GM18505 (cell line): ENCODE data around the gene KIAA1671.

Experiments used
- ATAC-seq: cut with Tn5 transposase; IDR thresholded peaks from one replicate; pipeline ENCODE4 v1.9.1; 2021; ENCODE audit not compliant: unreplicated experiment
- POLR2A ChIP-seq: IDR thresholded peaks from 4 replicates; pipeline ENCODE4 v1.6.1; 2011; ENCODE audit warnings: borderline replicate concordance; ENCODE audit not compliant: insufficient read depth, insufficient read length; ENCODE audit errors: extremely low read depth

The KIAA1671 gene

DNA sequence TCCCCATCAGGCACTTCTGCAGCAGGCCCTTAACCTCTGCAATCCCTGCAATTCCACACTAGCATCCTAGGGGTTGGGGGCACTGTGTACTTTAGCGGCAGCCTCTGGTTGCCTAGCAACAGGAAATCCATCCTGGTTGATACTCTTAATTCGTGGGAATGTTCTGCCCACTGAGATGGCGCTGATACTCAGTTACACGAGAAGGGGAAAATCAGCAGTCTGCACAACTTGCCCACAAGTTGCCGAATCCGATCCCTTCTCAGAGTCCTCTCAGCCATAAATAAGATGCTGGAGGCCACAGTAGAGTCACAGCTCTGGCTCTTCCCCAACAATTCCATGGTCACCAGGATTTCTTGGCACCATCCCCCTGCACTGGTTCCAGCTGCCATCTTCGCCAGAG, 189.6 kb downstream of the KIAA1671 start:
- no peak for ATAC-seq
- TF ChIP-seq POLR2A, result no peak

DNA sequence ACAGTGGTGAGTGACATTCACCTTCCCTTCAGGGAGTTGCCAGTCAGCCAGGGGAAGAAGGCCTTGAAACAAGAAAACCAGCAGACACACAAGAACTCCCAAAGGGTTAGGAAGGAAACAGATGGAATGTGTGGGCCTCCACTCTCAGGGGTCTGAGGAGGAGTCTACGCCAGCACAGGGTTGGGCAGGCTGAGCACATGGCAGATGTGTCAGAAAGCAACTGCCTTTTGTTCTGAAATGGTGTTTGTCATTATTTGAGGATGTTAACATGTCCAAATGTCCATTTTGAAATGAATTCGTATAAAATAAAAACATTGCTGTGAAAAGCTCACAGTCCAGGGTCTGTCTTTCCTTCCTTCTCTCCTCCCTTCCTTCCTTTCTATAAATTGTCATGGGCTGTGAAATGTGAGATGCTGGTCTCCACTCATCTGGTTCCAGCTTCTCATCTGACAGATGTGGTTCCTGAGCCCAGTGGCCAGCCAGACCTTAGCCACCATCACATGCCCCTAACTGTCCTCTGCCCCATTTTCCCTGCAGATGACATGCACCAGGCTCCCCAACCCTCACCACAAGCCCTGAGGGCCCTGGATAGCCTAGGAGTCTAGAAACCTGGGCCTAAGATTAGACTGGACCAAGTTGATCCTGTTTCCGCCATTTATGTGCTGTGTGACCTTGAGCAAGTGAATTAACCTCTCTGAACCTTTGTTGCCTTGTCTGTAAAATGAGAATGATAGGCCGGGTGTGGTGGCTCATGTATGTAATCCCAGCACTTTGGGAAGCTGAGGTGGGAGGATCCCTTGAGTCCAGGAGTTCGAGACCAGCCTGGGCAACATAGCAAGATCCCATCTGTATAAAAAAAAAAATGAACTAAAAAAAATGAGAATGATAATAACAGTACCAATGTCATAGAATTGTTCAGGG, 190.9 kb downstream of the KIAA1671 start:
- TF ChIP-seq POLR2A, result no peak
- ATAC-seq, result no peak

DNA sequence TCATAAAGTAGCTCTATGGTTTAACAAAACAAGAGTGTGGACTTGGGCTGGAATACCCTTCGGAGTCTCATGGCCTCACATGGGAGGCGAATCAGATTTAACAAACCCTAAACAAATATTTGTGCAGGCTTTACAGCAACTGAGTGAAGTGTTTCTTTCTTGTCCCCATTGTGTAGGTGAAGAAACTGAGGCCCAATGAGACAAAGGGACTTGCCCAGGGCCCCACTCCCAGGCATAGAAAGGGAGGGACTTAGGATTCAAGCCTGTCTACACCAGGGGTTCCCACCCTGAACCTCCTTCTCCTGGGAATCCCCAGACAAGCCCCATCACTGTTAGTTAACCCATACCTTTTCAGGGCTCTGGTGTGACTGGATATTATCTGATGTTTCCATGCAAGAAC, 192.0 kb downstream of the KIAA1671 start:
- ATAC-seq, result no peak
- no peak for TF ChIP-seq POLR2A

DNA sequence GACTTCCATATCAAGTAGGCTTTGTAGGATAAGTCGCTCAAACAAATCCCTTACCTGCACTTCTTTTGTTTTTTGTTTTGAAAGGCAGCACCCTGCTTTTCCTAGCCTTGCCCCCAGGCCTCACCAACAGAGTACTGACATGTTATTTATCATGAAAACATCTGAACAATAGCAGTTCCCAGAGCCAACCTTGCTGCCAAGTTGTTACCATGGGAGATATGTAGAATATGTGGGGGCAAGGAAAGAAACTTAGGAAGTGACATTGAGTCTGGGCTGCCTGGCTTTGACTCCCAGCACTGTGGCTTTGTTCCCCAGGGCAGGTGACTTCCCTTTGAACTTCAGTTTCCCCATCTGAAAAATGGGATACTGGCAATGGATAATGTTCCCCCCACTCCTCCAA, 193.8 kb downstream of the KIAA1671 start:
- no peak for TF ChIP-seq POLR2A
- no peak for ATAC-seq

DNA sequence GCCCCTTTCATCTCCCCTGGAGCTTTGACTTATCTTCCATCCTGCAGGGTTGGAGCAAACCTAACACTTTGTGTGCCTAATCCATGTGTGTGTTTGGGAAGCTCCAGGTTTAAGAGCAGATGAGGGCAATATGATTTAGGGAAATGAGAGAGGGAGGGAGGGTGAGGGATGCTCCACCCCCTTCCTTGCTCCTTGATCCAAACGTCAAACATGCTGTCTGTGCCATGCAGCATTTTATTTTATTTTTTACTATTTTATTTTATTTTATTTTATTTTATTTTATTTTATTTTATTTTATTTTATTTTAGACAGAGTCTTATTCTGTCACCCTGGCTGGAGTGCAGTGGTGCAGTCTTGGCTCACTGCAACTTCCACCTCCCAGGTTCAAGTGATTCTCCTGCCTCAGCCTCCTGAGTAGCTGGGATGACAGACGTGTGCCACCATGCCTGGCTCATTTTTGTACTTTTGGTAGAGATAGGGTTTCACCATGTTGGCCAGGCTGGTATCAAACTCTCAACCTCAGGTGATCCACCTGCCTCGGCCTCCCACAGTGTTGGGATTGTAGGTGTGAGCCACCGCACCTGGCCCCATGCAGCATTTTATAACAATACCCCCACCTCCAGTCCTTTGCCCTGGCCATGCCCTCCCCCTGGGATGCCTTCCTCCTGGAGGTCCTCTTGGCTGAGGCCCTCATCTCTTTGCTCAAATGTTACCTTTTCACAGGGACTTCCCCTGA, 194.6 kb downstream of the KIAA1671 start:
- ATAC-seq, result no peak
- TF ChIP-seq POLR2A, result no peak

DNA sequence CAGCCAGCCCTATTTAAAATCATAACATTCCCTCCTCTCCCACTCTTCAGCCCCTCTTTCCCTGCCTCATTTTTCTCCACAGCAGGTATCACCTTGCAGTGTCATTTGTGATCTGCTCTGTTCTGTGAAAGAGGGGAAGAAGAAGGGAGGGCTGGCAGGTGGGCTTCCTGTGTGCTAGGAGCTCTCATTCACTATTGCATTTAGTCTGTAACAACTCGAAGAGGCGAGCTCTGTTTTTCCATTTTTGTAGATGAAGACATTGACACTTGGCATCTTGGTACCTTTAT, 195.1 kb downstream of the KIAA1671 start:
- no peak for TF ChIP-seq POLR2A
- ATAC-seq, result no peak

DNA sequence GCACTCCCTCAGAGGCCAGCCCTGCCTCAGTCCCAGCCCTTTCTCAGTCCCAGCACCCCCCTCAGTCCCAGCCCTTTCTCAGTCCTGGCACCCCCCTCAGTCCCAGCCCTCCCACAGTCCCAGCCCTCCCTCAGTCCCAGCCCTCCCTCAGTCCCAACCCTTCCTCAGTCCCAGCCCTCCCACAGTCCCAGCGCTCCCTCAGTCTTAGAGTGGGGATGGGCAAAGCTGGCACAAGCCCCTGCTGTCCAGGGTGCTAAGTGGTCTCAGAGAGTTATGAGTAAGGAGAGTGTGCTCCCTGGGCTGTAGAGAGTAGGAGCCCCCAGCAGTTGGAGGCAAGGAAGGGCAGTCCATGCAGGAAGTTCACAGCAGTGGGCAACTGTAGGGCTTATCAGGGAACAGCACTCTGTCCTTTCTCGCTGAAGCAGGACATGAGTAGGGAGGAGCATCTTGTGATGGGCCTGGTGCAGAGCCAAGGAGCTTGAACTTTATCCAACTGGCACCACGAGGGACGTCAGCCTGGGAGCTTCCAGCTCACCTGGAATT, 195.7 kb downstream of the KIAA1671 start:
- no peak for TF ChIP-seq POLR2A
- no peak for ATAC-seq

DNA sequence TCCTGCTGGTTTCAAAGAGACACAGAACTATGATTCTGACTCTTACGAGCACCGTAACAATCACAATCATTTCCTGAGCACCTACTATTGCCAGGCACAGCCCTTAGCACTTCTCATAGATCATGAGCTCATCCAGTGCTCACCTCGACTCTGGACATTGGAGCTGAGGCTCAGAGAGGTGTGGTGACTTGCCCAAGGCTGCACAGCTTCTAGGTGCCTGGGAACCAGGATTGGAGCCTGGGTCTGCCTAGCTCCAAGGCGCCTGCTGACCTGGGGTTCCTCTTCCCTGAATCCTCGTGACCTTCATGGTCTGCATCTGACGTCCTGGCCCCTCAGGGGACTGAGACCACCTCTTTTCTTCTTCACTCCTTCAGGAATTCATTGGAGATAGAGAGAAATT, 196.5 kb downstream of the KIAA1671 start:
- ATAC-seq, result no peak
- TF ChIP-seq POLR2A, result no peak

DNA sequence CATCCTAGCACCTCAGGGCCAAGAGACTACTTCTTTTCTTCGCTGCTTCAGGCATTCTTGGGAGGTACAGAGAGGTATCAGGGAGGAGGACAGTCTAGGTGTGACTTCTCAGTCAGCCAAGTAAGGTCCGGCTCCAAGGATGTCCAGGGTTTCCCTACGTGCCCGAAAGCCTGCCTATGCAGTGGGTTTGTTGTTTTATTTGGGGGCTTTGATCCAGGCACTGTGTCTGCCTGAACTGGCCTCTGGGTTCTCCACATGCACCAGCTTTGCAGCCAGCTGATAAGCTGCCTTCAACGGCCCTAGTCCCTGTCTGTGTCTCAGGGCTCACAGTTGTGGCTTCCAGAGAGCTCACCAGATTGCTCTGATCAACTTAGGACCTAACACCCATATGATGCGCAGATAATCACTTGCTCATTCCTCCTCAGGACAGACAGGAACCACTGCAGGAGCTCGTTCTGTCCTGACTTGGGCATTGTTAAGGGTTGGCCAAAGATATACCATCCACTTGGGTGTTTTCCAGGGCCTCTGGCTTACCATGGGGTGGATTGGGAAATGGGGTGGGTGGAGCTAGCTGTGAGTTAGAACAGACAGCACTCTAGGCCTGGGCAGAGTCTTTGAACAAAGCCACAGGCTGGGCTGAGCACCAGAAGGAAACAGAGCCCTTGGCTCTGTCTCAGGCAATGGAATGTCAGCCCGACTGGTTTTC, 201.6 kb downstream of the KIAA1671 start:
- ATAC-seq, result no peak
- no peak for TF ChIP-seq POLR2A

DNA sequence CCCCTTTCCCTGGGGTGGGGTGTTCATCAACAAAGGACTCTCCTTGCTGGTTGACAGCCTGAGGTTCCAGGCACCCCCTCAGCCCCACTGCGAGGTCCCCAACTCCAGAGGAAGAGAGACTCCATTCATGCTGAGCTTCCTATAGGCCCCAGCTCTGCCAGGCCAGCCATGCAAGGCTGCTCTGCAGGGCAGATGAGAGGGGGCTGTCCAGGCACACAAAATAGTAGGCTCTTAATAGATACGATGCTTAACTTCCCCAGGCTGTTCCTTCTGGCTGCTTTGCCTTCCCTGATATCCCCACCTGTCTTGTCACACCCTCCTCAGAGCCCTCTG, 202.1 kb downstream of the KIAA1671 start:
- no peak for TF ChIP-seq POLR2A
- no peak for ATAC-seq

DNA sequence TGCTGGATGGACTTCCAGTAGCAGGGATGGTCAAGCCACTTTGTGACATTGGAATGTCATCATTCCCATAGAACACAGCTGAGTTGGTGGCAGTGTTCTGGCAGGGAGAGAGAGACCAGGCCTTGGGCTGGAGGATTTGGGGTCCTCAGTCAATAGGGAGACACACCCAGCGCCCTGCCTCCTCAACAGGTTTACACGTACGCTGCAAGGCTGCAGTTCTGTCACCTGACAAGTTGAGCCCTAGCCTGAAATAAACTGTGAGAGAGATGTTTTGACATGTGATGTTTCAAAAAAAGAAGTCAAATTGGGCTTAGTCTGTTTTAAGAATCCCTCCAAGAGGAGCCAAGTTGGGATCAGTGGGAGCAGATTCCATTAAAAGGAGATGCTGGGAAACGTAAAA, 204.2 kb downstream of the KIAA1671 start:
- TF ChIP-seq POLR2A, result no peak

DNA sequence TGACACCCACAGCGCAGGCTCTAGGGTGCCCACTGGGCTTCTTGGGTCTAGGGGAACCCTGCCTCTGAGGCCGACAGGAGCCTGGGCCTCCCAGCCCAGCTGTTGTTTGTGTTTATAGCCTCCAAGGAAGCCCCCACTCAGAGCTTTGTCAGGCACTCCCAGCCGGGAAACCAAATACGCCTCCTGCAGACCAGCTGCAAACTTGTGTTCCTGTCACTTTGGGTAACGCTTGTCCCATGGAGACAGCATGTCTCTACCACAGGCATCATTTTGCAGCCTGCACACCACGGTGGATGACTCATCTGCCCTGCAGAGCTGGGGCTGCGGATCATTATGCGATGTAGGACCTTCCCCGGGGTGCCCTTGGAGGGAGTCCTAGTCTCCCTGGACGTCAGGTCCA, 206.5 kb downstream of the KIAA1671 start:
- no peak for ATAC-seq
- TF ChIP-seq POLR2A, result no peak

More for the DNA sequence above, 204.2 kb downstream of the KIAA1671 start:
- ATAC-seq, result no peak

DNA sequence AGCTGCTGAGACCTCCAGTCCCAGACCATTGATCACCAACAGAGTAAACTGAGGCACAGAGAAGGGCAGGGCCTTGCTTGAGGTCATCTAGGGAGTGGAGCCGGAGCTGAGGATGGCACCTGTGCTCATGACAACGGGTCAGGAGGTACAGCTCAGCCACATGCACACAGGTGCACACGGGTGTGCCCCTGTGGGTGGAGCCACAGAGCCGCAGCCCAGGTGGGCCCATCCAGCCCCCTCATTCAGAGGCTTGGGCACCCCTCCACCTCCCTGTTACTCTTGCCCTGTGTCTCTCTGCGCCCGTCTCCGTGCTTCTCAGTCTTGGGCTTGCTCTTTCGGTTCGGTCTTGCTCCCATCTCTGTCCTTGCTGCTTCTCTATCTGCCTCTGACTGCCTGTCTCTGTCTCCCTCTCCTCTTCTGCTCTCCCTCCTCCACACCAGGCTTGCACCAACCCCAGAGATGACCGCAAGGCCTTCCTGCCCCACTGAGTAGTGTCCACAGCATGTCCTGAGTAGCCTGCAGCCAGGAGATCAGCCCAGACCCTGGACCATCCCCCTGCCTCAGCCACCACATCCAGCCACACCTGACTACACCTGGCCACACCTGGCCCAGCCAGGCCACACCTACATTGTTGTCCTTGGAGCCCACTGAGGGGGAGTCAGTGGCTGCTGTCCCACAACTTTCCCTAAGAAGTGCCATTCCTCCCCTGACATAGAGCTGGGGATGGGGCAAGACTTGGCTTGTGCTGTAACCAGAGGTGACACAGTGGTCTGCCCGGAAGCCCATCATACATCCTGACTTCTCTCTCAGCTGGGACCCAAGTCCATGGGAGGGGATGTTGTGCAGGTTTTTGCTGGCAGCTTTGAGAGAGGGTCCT, 207.8 kb downstream of the KIAA1671 start:
- ATAC-seq, result no peak
- no peak for TF ChIP-seq POLR2A
